DOHH2 (cell line): ENCODE measurements around the gene RSPH10B.
"Not testable (repeated sequence)": the region's sequence is repeated elsewhere in the genome, so short reads cannot be mapped to it uniquely, and the experiment has no call there.

ENCODE experiments used
- EZH2phosphoT487 ChIP-seq: fragments of 200-600 bp; sonication (generic); IDR thresholded peaks from 2 replicates; pipeline ENCODE4 v1.6.1; 2017; ENCODE audit warnings: borderline replicate concordance, mild to moderate bottlenecking, antibody characterized with exemption, low read length, moderate library complexity, mixed read lengths
- TF ChIP-seq, protein P1 (sequence below): fragments of 200-600 bp; sonication (generic); IDR thresholded peaks from one replicate; pipeline ENCODE4 v1.5.1; 2014; ENCODE audit warnings: antibody characterized with exemption, mild to moderate bottlenecking, low read depth, low read length; ENCODE audit not compliant: poor library complexity, severe bottlenecking

- TF ChIP-seq, protein P1, sequence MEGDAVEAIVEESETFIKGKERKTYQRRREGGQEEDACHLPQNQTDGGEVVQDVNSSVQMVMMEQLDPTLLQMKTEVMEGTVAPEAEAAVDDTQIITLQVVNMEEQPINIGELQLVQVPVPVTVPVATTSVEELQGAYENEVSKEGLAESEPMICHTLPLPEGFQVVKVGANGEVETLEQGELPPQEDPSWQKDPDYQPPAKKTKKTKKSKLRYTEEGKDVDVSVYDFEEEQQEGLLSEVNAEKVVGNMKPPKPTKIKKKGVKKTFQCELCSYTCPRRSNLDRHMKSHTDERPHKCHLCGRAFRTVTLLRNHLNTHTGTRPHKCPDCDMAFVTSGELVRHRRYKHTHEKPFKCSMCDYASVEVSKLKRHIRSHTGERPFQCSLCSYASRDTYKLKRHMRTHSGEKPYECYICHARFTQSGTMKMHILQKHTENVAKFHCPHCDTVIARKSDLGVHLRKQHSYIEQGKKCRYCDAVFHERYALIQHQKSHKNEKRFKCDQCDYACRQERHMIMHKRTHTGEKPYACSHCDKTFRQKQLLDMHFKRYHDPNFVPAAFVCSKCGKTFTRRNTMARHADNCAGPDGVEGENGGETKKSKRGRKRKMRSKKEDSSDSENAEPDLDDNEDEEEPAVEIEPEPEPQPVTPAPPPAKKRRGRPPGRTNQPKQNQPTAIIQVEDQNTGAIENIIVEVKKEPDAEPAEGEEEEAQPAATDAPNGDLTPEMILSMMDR = not testable (repeated sequence)
- TF ChIP-seq EZH2phosphoT487 = not testable (repeated sequence)
These were observed 39.9 kb upstream of the RSPH10B start for GRCh38 chr7:6010370-6010769.
